GM23338 (cell line): ENCODE results near the gene AKNA. TPM values are rescaled to one million over a fixed set of nuclear protein-coding genes. Genes with fewer than 3 reads are reported as not detected.

Source experiments
- ATAC-seq: fragments of 200-7000 bp; cut with Tn5 transposase; 3 replicates; pipeline ENCODE4 v1.9.1; 2020
- DNase-seq: peaks from one replicate; pipeline ENCODE4 v3.0.0-alpha.2; 2015; ENCODE audit warnings: low spot score
- H2AFZ ChIP-seq: fragments of 200-600 bp; sonication (generic); 2 replicates; pipeline ENCODE4 v1.8.0; 2016; ENCODE audit warnings: antibody characterized with exemption, mild to moderate bottlenecking, moderate library complexity
- H3F3A ChIP-seq: fragments of 200-600 bp; sonication (generic); replicated peaks from 2 replicates; pipeline ENCODE4 v1.8.0; 2017; ENCODE audit warnings: antibody characterized with exemption, mixed run types, low read depth
- H3K27ac ChIP-seq: fragments of 200-600 bp; sonication (generic); 2 replicates; pipeline ENCODE4 v1.6.1; 2016; ENCODE audit warnings: low read depth
- H3K27me3 ChIP-seq: fragments of 200-600 bp; sonication (generic); 2 replicates; pipeline ENCODE4 v1.8.0; 2016; ENCODE audit warnings: mild to moderate bottlenecking, mixed run types, moderate library complexity; ENCODE audit not compliant: insufficient read depth
- H3K36me3 ChIP-seq: fragments of 200-600 bp; sonication (generic); 2 replicates; pipeline ENCODE4 v1.8.0; 2016; ENCODE audit warnings: mild to moderate bottlenecking; ENCODE audit not compliant: insufficient read depth
- H3K4me1 ChIP-seq: fragments of 200-600 bp; sonication (generic); 2 replicates; pipeline ENCODE4 v1.8.0; 2016; ENCODE audit warnings: mild to moderate bottlenecking, moderate library complexity; ENCODE audit not compliant: insufficient read depth
- H3K4me2 ChIP-seq: fragments of 200-600 bp; sonication (generic); 2 replicates; pipeline ENCODE4 v1.7.1; 2017; ENCODE audit warnings: mixed run types
- H3K4me3 ChIP-seq: fragments of 200-600 bp; sonication (generic); 2 replicates; pipeline ENCODE4 v1.6.1; 2016; ENCODE audit warnings: mixed run types
- H3K79me2 ChIP-seq: fragments of 200-600 bp; sonication (generic); replicated peaks from 2 replicates; pipeline ENCODE4 v1.8.0; 2017; ENCODE audit warnings: mild to moderate bottlenecking; ENCODE audit not compliant: insufficient read depth
- H3K9me2 ChIP-seq: fragments of 200-600 bp; sonication (generic); 2 replicates; pipeline ENCODE4 v1.8.0; 2017; ENCODE audit not compliant: insufficient read depth
- H4K20me1 ChIP-seq: fragments of 200-600 bp; sonication (generic); replicated peaks from 2 replicates; pipeline ENCODE4 v1.8.0; 2017; ENCODE audit warnings: mild to moderate bottlenecking; ENCODE audit not compliant: insufficient read depth
- H3K27ac Mint-ChIP-seq: 2 replicates; pipeline ENCODE4 v1.8.0; 2020; ENCODE audit warnings: inconsistent platforms, mild to moderate bottlenecking, moderate library complexity, mixed read lengths
- H3K27me3 Mint-ChIP-seq: 3 replicates; pipeline ENCODE4 v1.8.0; 2022; ENCODE audit warnings: low read depth, mild to moderate bottlenecking, moderate library complexity, mixed read lengths, inconsistent platforms; ENCODE audit not compliant: insufficient read depth, poor library complexity
- H3K36me3 Mint-ChIP-seq: 3 replicates; pipeline ENCODE4 v1.8.0; 2021; ENCODE audit warnings: low read depth, mild to moderate bottlenecking, inconsistent platforms, moderate library complexity, mixed read lengths
- H3K4me1 Mint-ChIP-seq: 3 replicates; pipeline ENCODE4 v1.8.0; 2020; ENCODE audit warnings: mild to moderate bottlenecking, inconsistent platforms, mixed read lengths
- H3K4me3 Mint-ChIP-seq: 3 replicates; pipeline ENCODE4 v1.8.0; 2021; ENCODE audit warnings: moderate library complexity, mild to moderate bottlenecking, inconsistent platforms, mixed read lengths
- H3K9me3 Mint-ChIP-seq: 3 replicates; pipeline ENCODE4 v1.8.0; 2020; ENCODE audit warnings: moderate library complexity, mild to moderate bottlenecking, inconsistent platforms, mixed read lengths
- CTCF ChIP-seq, 2 experiments: fragments of 200-600 bp in 1 of 2; sonication (generic) in 1 of 2; conservative IDR thresholded peaks; 2 replicates each; pipeline versions ENCODE4 v1.5.1 to v1.6.1; 2016 to 2017; ENCODE audit warnings: antibody characterized with exemption in 2 of 2, low read depth in 2 of 2, mild to moderate bottlenecking in 2 of 2, moderate library complexity in 1 of 2
- ETS1 ChIP-seq: IDR thresholded peaks from 2 replicates; pipeline ENCODE4 v1.6.1; 2016; ENCODE audit warnings: antibody characterized with exemption
- EZH2 ChIP-seq: fragments of 200-600 bp; sonication (generic); IDR thresholded peaks from one replicate; pipeline ENCODE4 v1.8.0; 2017; ENCODE audit warnings: antibody characterized with exemption, mild to moderate bottlenecking, low read depth; ENCODE audit not compliant: unreplicated experiment
- JUNB ChIP-seq: IDR thresholded peaks from one replicate; pipeline ENCODE4 v1.6.1; 2016; ENCODE audit warnings: antibody characterized with exemption; ENCODE audit not compliant: unreplicated experiment
- NANOG ChIP-seq: IDR thresholded peaks from 2 replicates; pipeline ENCODE4 v1.6.1; 2016; ENCODE audit warnings: antibody characterized with exemption, borderline replicate concordance
- POLR2AphosphoS5 ChIP-seq: IDR thresholded peaks from 2 replicates; pipeline ENCODE4 v1.6.1; 2016; ENCODE audit warnings: antibody characterized with exemption, low read depth
- REST ChIP-seq: IDR thresholded peaks from one replicate; pipeline ENCODE4 v1.6.1; 2018; ENCODE audit warnings: antibody characterized with exemption; ENCODE audit not compliant: unreplicated experiment
- ZNF114 ChIP-seq: fragments of 250-450 bp; sonication (Bioruptor Pico); IDR thresholded peaks from 2 replicates; pipeline ENCODE4 v1.5.0; 2020; ENCODE audit warnings: mild to moderate bottlenecking, moderate library complexity
- ZNF331 ChIP-seq: fragments of 250-450 bp; sonication (Bioruptor Pico); IDR thresholded peaks from 2 replicates; pipeline ENCODE4 v1.5.0; 2020; ENCODE audit warnings: low read depth, mild to moderate bottlenecking, moderate library complexity
- polyA plus RNA-seq: library from polyadenylated mRNA; unstranded; fragments of >200 nt; fragmentation: Nextera tagmentation; extraction: Ambion mirVana; gene quantifications from 2 replicates; pipeline ENCODE4 v1.2.1, GENCODE V29; 2016
- total RNA-seq: library from RNA; depleted of rRNA; stranded (reverse); fragments of >200 nt; shearing (Covaris generic); gene quantifications from 2 replicates; pipeline ENCODE4 v1.2.3, GENCODE V29; 2014

AKNA gene
- total and polyA plus RNA-seq, 2 experiments from 2014 or later, result 9.0 to 28.1 TPM

- no peak overlapping the region for H3K4me3 Mint-ChIP-seq
- peaks cover 4% of the 10 kb centered on the region for H3K27me3 Mint-ChIP-seq
- peaks cover 13% of the 10 kb centered on the region for H3K4me1 ChIP-seq
- H3K27ac Mint-ChIP-seq, result no peak overlapping the region
- H3K9me3 Mint-ChIP-seq, result no peaks in the 10 kb centered on the region
- H2AFZ ChIP-seq, result no peak overlapping the region
- no peak overlapping the region for H3K4me3 ChIP-seq
- H3K36me3 ChIP-seq, result peaks cover 7% of the 10 kb centered on the region; the same call in 1 of the 2 replicates
- H3K4me2 ChIP-seq, result no peak overlapping the region
- peaks cover 4% of the 10 kb centered on the region; the same call in 1 of the 2 replicates for H3K79me2 ChIP-seq
- no peaks in the 10 kb centered on the region for H4K20me1 ChIP-seq
- H3K27me3 ChIP-seq, result no peaks in the 10 kb centered on the region
- H3F3A ChIP-seq, result peaks cover 9% of the 10 kb centered on the region; the same call in 1 of the 2 replicates
- 0 out of 2 replicates have a peak, but pooled peaks cover 6% of the 10 kb centered on the region for H3K9me2 ChIP-seq
- TF ChIP-seq CTCF (conservative IDR thresholded peaks at IDR 0.05; ENCODE audit: low read depth in 2 of 2), result no peak
- no peak for TF ChIP-seq REST
- TF ChIP-seq NANOG, result no peak
- no peak for TF ChIP-seq POLR2AphosphoS5
- TF ChIP-seq EZH2, result no peak
- TF ChIP-seq JUNB, result no peak
- TF ChIP-seq ZNF331 (CRISPR knock-in tag), result no peak
- TF ChIP-seq ETS1, result no peak
- no peak for TF ChIP-seq ZNF114
- peaks cover 17% of the 10 kb centered on the region for H3K4me1 Mint-ChIP-seq
- DNase-seq (no peak), ATAC-seq (no peak)
- H3K27ac ChIP-seq, result no peak overlapping the region
- peaks cover 73% of the 10 kb centered on the region for H3K36me3 Mint-ChIP-seq
These were observed 22.6 kb downstream of the AKNA start for GRCh38 chr9:114365194-114365593.
